GM23338 (cell line): Measurements from ENCODE around the gene PDE4C. TPM values are rescaled to one million over a fixed set of nuclear protein-coding genes. Genes with fewer than 3 reads are reported as not detected.

Experiments
- ATAC-seq: fragments of 200-7000 bp; cut with Tn5 transposase; 3 replicates; pipeline ENCODE4 v1.9.1; 2020
- DNase-seq: peaks from one replicate; pipeline ENCODE4 v3.0.0-alpha.2; 2015; ENCODE audit warnings: low spot score
- H2AFZ ChIP-seq: fragments of 200-600 bp; sonication (generic); 2 replicates; pipeline ENCODE4 v1.8.0; 2016; ENCODE audit warnings: antibody characterized with exemption, mild to moderate bottlenecking, moderate library complexity
- H3F3A ChIP-seq: fragments of 200-600 bp; sonication (generic); replicated peaks from 2 replicates; pipeline ENCODE4 v1.8.0; 2017; ENCODE audit warnings: antibody characterized with exemption, mixed run types, low read depth
- H3K27ac ChIP-seq: fragments of 200-600 bp; sonication (generic); 2 replicates; pipeline ENCODE4 v1.6.1; 2016; ENCODE audit warnings: low read depth
- H3K27me3 ChIP-seq: fragments of 200-600 bp; sonication (generic); 2 replicates; pipeline ENCODE4 v1.8.0; 2016; ENCODE audit warnings: mild to moderate bottlenecking, mixed run types, moderate library complexity; ENCODE audit not compliant: insufficient read depth
- H3K36me3 ChIP-seq: fragments of 200-600 bp; sonication (generic); 2 replicates; pipeline ENCODE4 v1.8.0; 2016; ENCODE audit warnings: mild to moderate bottlenecking; ENCODE audit not compliant: insufficient read depth
- H3K4me1 ChIP-seq: fragments of 200-600 bp; sonication (generic); 2 replicates; pipeline ENCODE4 v1.8.0; 2016; ENCODE audit warnings: mild to moderate bottlenecking, moderate library complexity; ENCODE audit not compliant: insufficient read depth
- H3K4me2 ChIP-seq: fragments of 200-600 bp; sonication (generic); 2 replicates; pipeline ENCODE4 v1.7.1; 2017; ENCODE audit warnings: mixed run types
- H3K4me3 ChIP-seq: fragments of 200-600 bp; sonication (generic); 2 replicates; pipeline ENCODE4 v1.6.1; 2016; ENCODE audit warnings: mixed run types
- H3K79me2 ChIP-seq: fragments of 200-600 bp; sonication (generic); replicated peaks from 2 replicates; pipeline ENCODE4 v1.8.0; 2017; ENCODE audit warnings: mild to moderate bottlenecking; ENCODE audit not compliant: insufficient read depth
- H3K9me2 ChIP-seq: fragments of 200-600 bp; sonication (generic); 2 replicates; pipeline ENCODE4 v1.8.0; 2017; ENCODE audit not compliant: insufficient read depth
- H4K20me1 ChIP-seq: fragments of 200-600 bp; sonication (generic); replicated peaks from 2 replicates; pipeline ENCODE4 v1.8.0; 2017; ENCODE audit warnings: mild to moderate bottlenecking; ENCODE audit not compliant: insufficient read depth
- H3K27ac Mint-ChIP-seq: 2 replicates; pipeline ENCODE4 v1.8.0; 2020; ENCODE audit warnings: inconsistent platforms, mild to moderate bottlenecking, moderate library complexity, mixed read lengths
- H3K27me3 Mint-ChIP-seq: 3 replicates; pipeline ENCODE4 v1.8.0; 2022; ENCODE audit warnings: low read depth, mild to moderate bottlenecking, moderate library complexity, mixed read lengths, inconsistent platforms; ENCODE audit not compliant: insufficient read depth, poor library complexity
- H3K36me3 Mint-ChIP-seq: 3 replicates; pipeline ENCODE4 v1.8.0; 2021; ENCODE audit warnings: low read depth, mild to moderate bottlenecking, inconsistent platforms, moderate library complexity, mixed read lengths
- H3K4me1 Mint-ChIP-seq: 3 replicates; pipeline ENCODE4 v1.8.0; 2020; ENCODE audit warnings: mild to moderate bottlenecking, inconsistent platforms, mixed read lengths
- H3K4me3 Mint-ChIP-seq: 3 replicates; pipeline ENCODE4 v1.8.0; 2021; ENCODE audit warnings: moderate library complexity, mild to moderate bottlenecking, inconsistent platforms, mixed read lengths
- H3K9me3 Mint-ChIP-seq: 3 replicates; pipeline ENCODE4 v1.8.0; 2020; ENCODE audit warnings: moderate library complexity, mild to moderate bottlenecking, inconsistent platforms, mixed read lengths
- CREB1 ChIP-seq: fragments of 250-450 bp; sonication (Bioruptor Pico); IDR thresholded peaks from 2 replicates; pipeline ENCODE4 v1.5.0; 2020; ENCODE audit warnings: low read depth, mild to moderate bottlenecking, moderate library complexity
- CTCF ChIP-seq, 2 experiments: fragments of 200-600 bp in 1 of 2; sonication (generic) in 1 of 2; conservative IDR thresholded peaks; 2 replicates each; pipeline versions ENCODE4 v1.5.1 to v1.6.1; 2016 to 2017; ENCODE audit warnings: antibody characterized with exemption in 2 of 2, low read depth in 2 of 2, mild to moderate bottlenecking in 2 of 2, moderate library complexity in 1 of 2
- EZH2phosphoT487 ChIP-seq: fragments of 200-600 bp; sonication (generic); IDR thresholded peaks from one replicate; pipeline ENCODE4 v1.8.1; 2018; ENCODE audit warnings: antibody characterized with exemption; ENCODE audit not compliant: unreplicated experiment
- NANOG ChIP-seq: IDR thresholded peaks from 2 replicates; pipeline ENCODE4 v1.6.1; 2016; ENCODE audit warnings: antibody characterized with exemption, borderline replicate concordance
- ZNF462 ChIP-seq: fragments of 250-450 bp; sonication (Bioruptor Pico); IDR thresholded peaks from 2 replicates; pipeline ENCODE4 v1.5.0; 2020; ENCODE audit warnings: mild to moderate bottlenecking, moderate library complexity
- polyA plus RNA-seq: library from polyadenylated mRNA; unstranded; fragments of >200 nt; fragmentation: Nextera tagmentation; extraction: Ambion mirVana; gene quantifications from 2 replicates; pipeline ENCODE4 v1.2.1, GENCODE V29; 2016
- total RNA-seq: library from RNA; depleted of rRNA; stranded (reverse); fragments of >200 nt; shearing (Covaris generic); gene quantifications from 2 replicates; pipeline ENCODE4 v1.2.3, GENCODE V29; 2014

PDE4C gene
- total and polyA plus RNA-seq, 2 experiments from 2014 or later, result 1.6 to 3.6 TPM

GRCh38 chr19:18229915-18230314 is 3.7 kb upstream of the PDE4C start:
- Mint-ChIP-seq H3K36me3 (no peaks in the 10 kb centered on the region; the same call in 1 of the 3 replicates), H3K4me3 (no peak overlapping the region), H3K27ac (no peak overlapping the region), H3K4me1 (peaks cover 47% of the 10 kb centered on the region), H3K9me3 (no peaks in the 10 kb centered on the region; the same call in 1 of the 3 replicates), H3K27me3 (peaks cover 43% of the 10 kb centered on the region)
- no peak overlapping the region for H3K27ac ChIP-seq
- H3K4me2 ChIP-seq, result no peak overlapping the region
- no peaks in the 10 kb centered on the region for H4K20me1 ChIP-seq
- peaks cover 49% of the 10 kb centered on the region for H3F3A ChIP-seq
- no peak overlapping the region for H3K4me3 ChIP-seq
- no peaks in the 10 kb centered on the region for H3K36me3 ChIP-seq
- DNase-seq (no peak), ATAC-seq (no peak)
- H3K4me1 ChIP-seq, result peaks cover 29% of the 10 kb centered on the region
- H3K9me2 ChIP-seq, result no peaks in the 10 kb centered on the region
- no peak overlapping the region for H2AFZ ChIP-seq
- TF ChIP-seq NANOG, result no peak
- no peaks in the 10 kb centered on the region for H3K79me2 ChIP-seq
- H3K27me3 ChIP-seq, result peaks cover 25% of the 10 kb centered on the region

DNA sequence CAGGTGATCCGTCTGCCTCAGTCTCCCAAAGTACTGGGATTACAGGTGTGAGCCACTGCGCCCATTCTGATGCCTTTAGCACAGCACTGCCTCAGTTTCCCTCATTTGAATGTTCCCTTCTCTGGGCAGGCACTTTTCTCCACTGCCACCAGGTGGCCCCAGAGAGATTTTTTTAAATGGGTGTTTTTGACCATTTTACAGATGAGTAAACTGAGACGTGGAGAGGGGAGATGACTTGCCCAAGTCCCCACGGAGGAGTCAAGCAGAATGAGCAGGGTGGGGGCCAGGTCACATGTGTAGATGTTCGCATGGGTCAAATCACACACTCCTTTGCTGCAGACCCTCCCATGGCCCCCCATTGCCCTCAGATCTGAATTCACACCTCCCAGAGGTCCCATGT is 3.2 kb upstream of the PDE4C start:
- no peaks in the 10 kb centered on the region for H3K79me2 ChIP-seq
- H3F3A ChIP-seq, result peaks cover 49% of the 10 kb centered on the region
- peak; percentile 61 for DNase-seq
- peaks cover 50% of the 10 kb centered on the region for H3K4me1 Mint-ChIP-seq
- no peak for ATAC-seq
- H2AFZ ChIP-seq, result no peak overlapping the region
- no peak overlapping the region for H3K4me2 ChIP-seq
- H4K20me1 ChIP-seq, result no peaks in the 10 kb centered on the region
- no peak overlapping the region for H3K27ac Mint-ChIP-seq
- H3K27me3 Mint-ChIP-seq, result peaks cover 47% of the 10 kb centered on the region
- no peak overlapping the region for H3K4me3 ChIP-seq
- H3K9me2 ChIP-seq, result no peaks in the 10 kb centered on the region
- no peaks in the 10 kb centered on the region; the same call in 1 of the 3 replicates for H3K9me3 Mint-ChIP-seq
- peaks cover 29% of the 10 kb centered on the region for H3K4me1 ChIP-seq
- H3K36me3 Mint-ChIP-seq, result no peaks in the 10 kb centered on the region; the same call in 1 of the 3 replicates
- H3K27me3 ChIP-seq, result peaks cover 27% of the 10 kb centered on the region
- peak overlapping the region; percentile 5; the same call in 1 of the 3 replicates for H3K4me3 Mint-ChIP-seq
- no peaks in the 10 kb centered on the region for H3K36me3 ChIP-seq
- TF ChIP-seq CTCF (conservative IDR thresholded peaks at IDR 0.05; ENCODE audit: low read depth in 2 of 2), result peak; percentile 55 to 90
- no peak for TF ChIP-seq CREB1 (CRISPR knock-in tag)
- H3K27ac ChIP-seq, result no peak overlapping the region

DNA sequence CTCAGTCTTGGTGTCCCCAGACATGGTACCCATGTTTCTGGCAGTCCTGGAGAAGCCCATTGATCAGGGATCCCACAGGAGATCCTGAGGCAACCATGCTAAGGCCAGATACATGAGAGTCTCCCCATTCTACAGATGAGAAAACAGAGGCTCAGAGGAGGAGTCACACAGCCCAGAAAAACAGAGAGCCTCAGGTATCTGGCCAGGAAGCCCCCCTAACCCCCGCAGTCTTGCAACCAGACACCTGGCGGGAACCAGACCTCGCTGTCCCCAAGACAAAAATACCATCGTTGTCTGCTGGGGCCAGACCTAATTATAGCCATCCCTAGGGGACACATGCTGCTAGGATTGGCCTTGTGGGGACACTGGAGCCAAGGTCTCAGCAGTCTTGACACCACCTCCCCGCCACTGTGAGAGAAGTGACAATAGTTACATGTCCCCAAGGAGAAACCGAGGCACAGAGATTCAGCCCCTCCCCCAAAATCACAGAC is 1.6 kb upstream of the PDE4C start:
- Histone ChIP-seq H3K36me3 (no peaks in the 10 kb centered on the region), H3K4me1 (peaks cover 29% of the 10 kb centered on the region), H3K4me2 (no peak overlapping the region), H3K27me3 (peaks cover 27% of the 10 kb centered on the region), H3K9me2 (no peaks in the 10 kb centered on the region), H3K79me2 (no peaks in the 10 kb centered on the region), H2AFZ (no peak overlapping the region), H3K27ac (no peak overlapping the region), H3F3A (peaks cover 50% of the 10 kb centered on the region), H3K4me3 (no peak overlapping the region), H4K20me1 (no peaks in the 10 kb centered on the region)
- Mint-ChIP-seq H3K9me3 (no peaks in the 10 kb centered on the region; the same call in 1 of the 3 replicates), H3K27ac (no peak overlapping the region), H3K4me3 (no peak overlapping the region), H3K4me1 (peaks cover 45% of the 10 kb centered on the region), H3K27me3 (peaks cover 47% of the 10 kb centered on the region), H3K36me3 (no peaks in the 10 kb centered on the region; the same call in 2 of the 3 replicates)
- ATAC-seq (no peak), DNase-seq (no peak)
- TF ChIP-seq NANOG (no peak), ZNF462 (CRISPR knock-in tag) (no peak), CTCF (conservative IDR thresholded peaks at IDR 0.05; ENCODE audit: low read depth in 2 of 2) (no peak), EZH2phosphoT487 (no peak)
